Lung microvascular endothelial cell (primary cell): ENCODE data around the gene PKNOX2. TPM values are rescaled to one million over a fixed set of nuclear protein-coding genes. Genes with fewer than 3 reads are reported as not detected.

Experiments
- DNase-seq, 2 donors: peaks; one replicate each; pipeline versions ENCODE4 v3.0.0 to v3.0.0-alpha.2; 2010; ENCODE audit warnings: low read depth in 2 of 2
- total RNA-seq: library from RNA; depleted of rRNA; stranded (reverse); fragments of >200 nt; gene quantifications from 2 replicates; pipeline ENCODE4 v1.2.1, GENCODE V29; 2014

Gene PKNOX2
- total RNA-seq, 1 donor from 2014 or later: not detected

DNA sequence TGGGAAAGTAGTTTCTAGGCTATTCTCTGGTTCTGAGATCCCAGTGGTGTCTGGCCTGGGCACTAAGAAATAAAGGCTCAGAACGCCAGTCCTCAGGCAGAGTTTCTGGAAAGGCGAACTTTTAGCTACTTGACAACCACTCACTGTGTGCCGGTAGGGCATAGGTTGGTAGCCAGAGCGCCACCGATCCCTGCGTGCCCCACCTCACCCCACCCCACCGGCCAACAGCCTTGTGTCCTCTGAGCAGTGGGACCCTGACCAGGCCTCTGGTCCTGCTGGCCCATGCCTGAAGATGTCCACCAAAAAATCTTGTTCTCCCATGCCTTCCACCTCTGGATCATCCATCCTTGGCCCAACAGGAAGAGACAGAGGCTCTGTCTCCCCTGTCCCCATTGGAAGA is 213.5 kb downstream of the PKNOX2 start:
- DNase-seq: no peak

- no peak for DNase-seq
Measured at GRCh38 chr11:125378571-125378970, 214.0 kb downstream of the PKNOX2 start.

DNA sequence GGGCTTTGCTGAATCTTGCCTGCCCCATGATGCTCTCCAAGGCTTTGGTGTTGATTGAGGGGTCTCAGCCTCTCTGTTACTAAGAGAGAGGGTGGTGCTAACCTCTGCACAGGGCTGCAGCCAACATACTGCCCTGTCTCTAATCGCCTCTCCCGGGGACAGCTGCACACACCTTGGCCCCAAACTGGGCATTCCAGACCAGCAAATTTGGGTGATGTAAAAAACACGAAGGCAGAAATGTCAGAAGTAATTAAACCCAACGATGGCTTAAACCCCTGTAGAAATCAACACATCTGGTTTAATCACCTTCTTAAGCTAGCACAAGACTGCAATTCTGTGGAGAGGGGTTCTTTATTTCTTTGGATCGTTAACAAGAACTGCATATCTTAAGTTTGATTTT is 215.0 kb downstream of the PKNOX2 start:
- DNase-seq: no peak

GRCh38 chr11:125379981-125380380 is 215.4 kb downstream of the PKNOX2 start:
- DNase-seq: no peak

GRCh38 chr11:125380756-125381445 is 216.3 kb downstream of the PKNOX2 start:
- no peak for DNase-seq

DNA sequence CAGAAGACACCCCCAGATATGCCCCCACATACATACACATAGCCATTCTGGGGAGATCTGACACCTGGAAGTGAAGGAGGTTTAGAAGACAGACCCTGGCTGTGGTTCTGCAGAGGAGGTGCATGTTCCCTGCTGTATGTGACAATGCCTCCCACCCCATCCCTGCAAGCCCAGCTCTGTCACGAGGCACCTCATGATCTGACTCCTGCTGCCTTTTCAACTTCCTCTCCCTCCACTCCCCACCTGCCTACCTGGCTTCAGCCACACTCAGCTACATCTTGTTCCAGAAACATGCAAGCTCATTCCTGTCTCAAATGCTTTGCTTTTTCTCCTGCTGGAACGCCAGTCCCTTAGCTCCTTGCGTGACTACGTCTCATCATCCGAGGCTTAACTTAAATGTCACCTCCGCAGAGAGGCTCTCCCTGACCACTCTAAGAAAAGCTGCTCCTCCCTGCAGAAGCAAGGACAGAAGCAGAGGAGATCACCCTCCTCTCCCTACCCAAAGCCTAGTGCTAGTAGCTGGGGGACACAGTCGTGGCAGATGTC is 217.0 kb downstream of the PKNOX2 start:
- no peak for DNase-seq

GRCh38 chr11:125382314-125382791 is 217.8 kb downstream of the PKNOX2 start:
- DNase-seq: no peak

DNA sequence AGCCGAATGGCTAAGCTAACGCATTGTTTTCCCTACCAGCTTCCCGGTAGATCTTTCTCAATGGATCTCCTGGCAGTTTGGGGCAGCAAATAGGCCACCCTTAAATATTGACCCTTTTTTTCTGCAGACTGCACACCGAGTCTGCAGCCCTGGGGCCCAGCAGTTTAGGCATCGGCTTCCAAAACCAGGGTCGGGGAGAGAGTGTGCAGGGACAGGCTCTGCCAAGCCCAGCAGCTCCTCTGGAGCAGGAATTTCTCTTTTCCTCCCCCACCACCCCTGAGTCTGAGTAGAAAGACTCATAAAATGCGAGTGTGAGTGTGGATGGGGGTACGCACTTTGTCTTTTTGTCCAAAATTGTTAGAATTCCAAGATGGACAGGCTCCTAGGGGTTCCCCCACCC is 218.3 kb downstream of the PKNOX2 start:
- DNase-seq: no peak

GRCh38 chr11:125384825-125385224 is 220.3 kb downstream of the PKNOX2 start:
- DNase-seq: no peak

- DNase-seq: no peak
Measured at GRCh38 chr11:125387901-125388300, 223.3 kb downstream of the PKNOX2 start.

GRCh38 chr11:125388611-125389010 is 224.1 kb downstream of the PKNOX2 start:
- DNase-seq: no peak

DNA sequence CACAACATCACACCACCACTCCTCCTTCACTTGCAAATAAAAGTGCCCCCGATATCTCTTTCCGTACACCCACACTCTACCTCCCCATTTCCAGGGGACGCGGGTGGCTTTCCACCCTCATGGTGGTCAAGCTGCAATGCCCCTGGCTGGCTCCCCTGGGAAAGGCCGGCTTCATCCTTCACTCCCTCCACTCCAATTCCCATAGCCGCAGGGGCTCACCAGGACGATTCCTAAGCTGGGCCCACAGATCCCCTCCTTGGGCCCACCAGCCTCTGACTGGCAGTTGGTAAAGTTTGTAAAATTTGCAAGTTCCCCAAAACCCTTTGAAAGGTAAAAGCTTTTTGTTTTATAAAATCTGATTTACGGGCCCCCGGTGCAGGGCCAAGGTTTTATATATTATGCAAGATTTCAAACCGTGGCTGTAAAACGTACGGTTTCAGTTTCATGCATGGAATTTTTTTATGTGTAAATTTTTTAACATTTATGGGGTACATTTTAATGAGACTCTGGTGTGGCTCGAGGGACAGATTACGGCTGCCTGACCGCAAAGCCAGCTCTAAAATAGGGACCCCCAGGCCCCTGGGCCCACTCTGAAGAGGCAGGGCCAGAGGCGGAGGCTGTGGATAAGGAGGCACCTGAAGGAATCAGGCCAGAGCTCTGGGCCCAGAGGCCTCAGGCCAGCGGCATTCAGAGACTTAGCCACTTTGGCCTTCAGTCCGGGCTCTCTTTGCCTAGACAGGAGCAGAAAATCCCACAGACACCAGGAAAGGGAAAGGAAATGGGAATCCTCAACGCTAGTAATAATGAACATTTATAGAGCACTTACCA is 225.0 kb downstream of the PKNOX2 start:
- no peak for DNase-seq

DNA sequence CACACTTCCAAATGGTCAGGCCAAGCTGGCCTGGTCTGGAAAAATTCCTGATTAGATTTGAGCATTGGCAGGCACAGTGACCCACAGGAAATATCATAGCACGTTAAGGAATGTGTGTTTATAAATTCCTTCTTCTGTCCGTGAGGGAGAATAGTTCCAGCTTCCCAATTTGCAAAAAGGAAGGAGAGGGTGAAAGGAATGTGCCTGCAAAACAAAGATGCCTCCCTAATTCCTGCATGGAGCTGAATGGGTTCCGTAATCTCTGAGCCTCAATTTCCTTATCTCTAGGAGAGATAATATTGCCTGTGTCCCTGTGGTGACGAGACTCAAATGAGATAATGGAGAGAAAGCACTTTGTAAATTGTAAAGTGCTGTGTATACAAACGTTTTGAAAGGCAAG is 226.4 kb downstream of the PKNOX2 start:
- DNase-seq: peak; percentile 71 to 79

DNA sequence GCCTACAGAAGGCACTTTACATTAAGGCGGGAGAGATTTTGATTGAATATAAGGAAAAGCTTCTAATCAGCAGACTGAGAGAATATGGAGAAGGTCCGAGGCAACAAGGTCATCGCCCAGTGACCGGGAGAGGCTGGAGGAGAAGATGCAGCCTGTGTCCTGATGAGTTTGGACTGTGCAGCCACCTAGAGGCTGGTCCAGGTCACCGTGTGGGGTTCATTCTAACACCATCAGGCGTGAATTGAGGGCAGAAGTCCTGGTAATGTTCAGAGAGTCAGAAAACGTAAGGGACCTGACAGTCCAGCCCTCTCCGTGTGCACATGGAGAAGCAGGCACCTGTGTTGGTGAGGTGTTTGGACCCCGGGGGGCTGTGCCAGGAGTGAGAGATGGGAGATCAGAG is 228.8 kb downstream of the PKNOX2 start:
- no peak for DNase-seq

DNA sequence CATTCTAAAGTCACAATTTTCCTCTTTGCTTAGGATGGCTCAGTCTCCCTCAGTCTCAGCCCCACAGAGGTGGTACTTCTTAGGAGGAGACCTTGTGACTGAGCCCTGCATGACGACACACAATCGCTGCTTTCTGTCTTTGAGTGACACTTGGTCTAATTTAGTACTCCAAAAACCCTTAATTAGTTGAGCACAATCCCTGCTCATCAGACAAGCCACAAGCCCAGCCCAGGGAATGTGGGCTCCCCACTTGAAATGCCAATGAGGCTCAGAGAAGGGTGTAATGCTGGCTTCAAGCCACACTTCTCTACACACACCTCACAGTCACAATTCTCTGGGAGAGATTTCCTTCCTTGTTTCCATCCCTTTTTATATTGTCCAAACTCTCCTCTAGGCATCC is 229.7 kb downstream of the PKNOX2 start:
- no peak for DNase-seq

DNA sequence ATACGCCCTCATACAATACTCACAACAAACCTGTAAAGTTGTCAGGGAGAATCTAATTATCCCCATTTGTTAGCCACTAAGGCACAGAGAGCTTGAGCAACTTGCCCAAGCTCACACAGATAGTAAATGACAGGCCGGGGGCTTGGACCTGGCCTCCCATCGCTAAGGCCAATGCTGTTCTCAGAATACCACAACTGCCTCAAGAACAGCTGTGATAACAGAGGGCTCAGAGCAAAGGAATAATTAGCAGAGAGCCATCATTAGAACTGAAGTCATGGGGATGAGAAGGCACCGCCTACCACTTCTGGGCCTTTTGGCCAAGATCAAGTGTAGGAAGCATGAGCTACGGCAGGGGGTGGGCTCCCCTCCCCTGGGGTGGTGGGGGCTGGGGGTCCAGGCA is 232.9 kb downstream of the PKNOX2 start:
- DNase-seq: no peak

- no peak for DNase-seq
Measured at GRCh38 chr11:125398475-125398874, 233.9 kb downstream of the PKNOX2 start.

DNA sequence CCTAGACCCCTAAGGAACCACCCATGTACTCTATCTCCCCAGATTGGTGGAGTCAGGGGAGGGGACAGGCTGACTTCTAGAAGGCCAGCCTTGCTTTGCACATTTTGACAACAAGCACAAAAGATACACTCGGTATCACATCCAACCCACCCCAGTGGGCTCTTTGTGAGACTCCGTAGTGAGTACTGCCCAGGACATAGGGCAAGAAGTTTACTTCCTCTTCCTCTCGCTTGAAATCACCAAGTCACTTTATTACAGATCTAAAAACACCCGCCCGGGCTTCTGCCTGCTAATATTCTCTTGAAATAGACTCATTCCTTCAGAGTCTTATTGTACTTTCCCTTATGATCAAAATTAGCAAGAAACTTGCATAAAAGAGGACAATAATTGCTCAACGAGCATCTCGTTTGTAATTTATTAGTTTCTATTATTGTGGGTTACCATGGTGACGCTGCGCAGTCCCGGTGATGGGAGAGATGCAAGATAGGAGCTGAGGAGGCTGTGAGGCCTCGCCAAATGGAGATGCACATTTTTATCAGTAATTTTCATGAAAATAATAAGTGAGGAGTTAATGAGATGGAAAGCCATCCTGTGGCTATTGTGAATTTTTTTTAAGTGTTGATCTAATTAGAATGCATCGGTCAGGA is 234.6 kb downstream of the PKNOX2 start:
- no peak for DNase-seq

- no peak for DNase-seq
Measured at GRCh38 chr11:125399945-125400344, 235.4 kb downstream of the PKNOX2 start.

GRCh38 chr11:125401235-125401634 is 236.7 kb downstream of the PKNOX2 start:
- no peak for DNase-seq

GRCh38 chr11:125401746-125402145 is 237.2 kb downstream of the PKNOX2 start:
- peak in 1 of 2 donors; percentile 32 for DNase-seq

DNA sequence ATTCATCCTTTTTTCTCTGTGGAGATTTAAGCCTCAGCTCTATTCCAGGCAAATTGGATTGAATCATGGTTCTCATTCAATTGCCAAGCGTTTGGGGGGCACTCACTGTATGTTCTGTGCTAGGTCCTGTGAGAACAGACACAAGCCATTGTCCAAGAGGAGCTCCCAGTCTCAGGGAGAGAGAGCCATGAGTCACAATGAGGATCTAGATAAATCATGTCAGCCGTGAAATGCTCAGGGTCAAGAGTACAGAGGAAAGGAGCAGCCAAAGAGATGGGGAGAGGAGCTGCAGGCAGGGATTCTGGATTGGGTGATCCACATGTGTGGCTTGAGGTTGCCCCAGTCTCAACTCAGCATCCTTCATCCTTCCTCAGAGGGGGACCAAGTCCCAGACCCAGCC is 237.9 kb downstream of the PKNOX2 start:
- DNase-seq: peak in 1 of 2 donors; percentile 72
